Stimulated activated naive CD8-positive, alpha-beta T cell treated with anti-CD3 and anti-CD28 coated beads, Interleukin-15, Interleukin-2, amounts not matched to agents 100 ng/mL and 50 ng/mL, for 24 hours (primary cell): ENCODE data around the gene EYA2.

ENCODE experiments used
- H3K27ac Mint-ChIP-seq: one replicate; pipeline ENCODE4 v1.8.0; 2021; ENCODE audit warnings: mild to moderate bottlenecking, mixed read lengths
- H3K27me3 Mint-ChIP-seq: one replicate; pipeline ENCODE4 v1.8.0; 2021; ENCODE audit warnings: mixed read lengths
- H3K36me3 Mint-ChIP-seq: one replicate; pipeline ENCODE4 v1.8.0; 2021; ENCODE audit warnings: low read depth, mixed read lengths
- H3K4me1 Mint-ChIP-seq: one replicate; pipeline ENCODE4 v1.8.0; 2021; ENCODE audit warnings: low read depth, mixed read lengths
- H3K4me3 Mint-ChIP-seq: one replicate; pipeline ENCODE4 v1.8.0; 2021; ENCODE audit warnings: mild to moderate bottlenecking, mixed read lengths
- H3K9me3 Mint-ChIP-seq: one replicate; pipeline ENCODE4 v1.8.0; 2021; ENCODE audit warnings: mixed read lengths

Gene EYA2

DNA sequence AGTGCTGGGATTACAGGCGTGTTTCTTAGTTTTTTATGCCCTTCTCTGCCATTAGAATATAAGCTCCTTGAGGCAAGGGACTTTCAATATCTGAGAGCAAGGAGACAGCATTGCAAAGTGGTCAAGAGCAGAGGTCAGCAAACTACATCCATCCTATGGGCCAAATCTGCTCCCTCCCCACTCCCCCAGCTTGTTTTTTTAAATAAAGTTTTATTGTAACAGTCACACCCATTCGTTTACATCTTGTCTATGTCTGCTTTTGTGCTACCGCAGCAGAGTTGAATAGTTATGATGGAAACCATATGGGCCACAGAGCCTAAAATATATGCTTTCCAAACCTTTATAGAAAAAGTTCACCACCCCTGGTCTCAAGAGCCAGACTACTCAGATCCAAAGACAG, 227.9 kb downstream of the EYA2 start:
- peaks cover 23% of the 10 kb centered on the region for H3K27me3 Mint-ChIP-seq
- H3K36me3 Mint-ChIP-seq, result no peaks in the 10 kb centered on the region
- H3K4me3 Mint-ChIP-seq, result no peak overlapping the region
- no peaks in the 10 kb centered on the region for H3K9me3 Mint-ChIP-seq
- no peak overlapping the region for H3K27ac Mint-ChIP-seq
- no peaks in the 10 kb centered on the region for H3K4me1 Mint-ChIP-seq

DNA sequence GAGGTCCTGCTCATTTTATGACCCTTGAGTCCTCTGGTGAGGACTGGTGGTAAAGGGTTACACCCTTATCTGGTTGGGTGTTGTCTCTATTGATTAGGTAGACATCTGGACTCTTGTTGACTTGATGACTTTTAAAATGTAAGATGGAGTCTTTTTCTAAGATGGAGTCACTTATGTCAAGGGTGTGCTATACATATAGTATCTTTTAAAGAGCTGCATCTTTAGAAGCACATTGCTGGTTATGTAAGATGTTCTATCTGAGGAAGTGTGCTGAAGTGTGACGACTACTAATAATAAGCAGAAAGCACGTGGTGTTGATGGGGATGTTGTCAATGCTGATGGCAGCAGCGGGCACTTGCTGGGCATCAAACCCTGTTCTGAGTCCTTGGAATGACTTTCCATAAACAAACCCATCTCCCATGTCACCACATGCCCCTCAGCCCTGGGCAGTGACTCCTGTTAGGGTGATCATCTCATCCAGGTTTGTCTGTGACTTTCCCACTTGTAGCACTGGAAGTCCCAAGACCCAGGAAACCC, 229.6 kb downstream of the EYA2 start:
- no peak overlapping the region for H3K27ac Mint-ChIP-seq
- no peak overlapping the region for H3K4me3 Mint-ChIP-seq
- no peaks in the 10 kb centered on the region for H3K9me3 Mint-ChIP-seq
- H3K36me3 Mint-ChIP-seq, result no peaks in the 10 kb centered on the region
- H3K27me3 Mint-ChIP-seq, result peaks cover 24% of the 10 kb centered on the region
- H3K4me1 Mint-ChIP-seq, result no peaks in the 10 kb centered on the region

- Mint-ChIP-seq H3K27me3 (peaks cover 23% of the 10 kb centered on the region), H3K4me3 (no peak overlapping the region), H3K9me3 (no peaks in the 10 kb centered on the region), H3K4me1 (no peaks in the 10 kb centered on the region), H3K36me3 (no peaks in the 10 kb centered on the region), H3K27ac (no peak overlapping the region)
Observed at GRCh38 chr20:47125508-47125757, 230.8 kb downstream of the EYA2 start.

GRCh38 chr20:47125758-47126591, 231.3 kb downstream of the EYA2 start:
- H3K4me1 Mint-ChIP-seq, result no peaks in the 10 kb centered on the region
- no peaks in the 10 kb centered on the region for H3K9me3 Mint-ChIP-seq
- H3K4me3 Mint-ChIP-seq, result no peak overlapping the region
- H3K27ac Mint-ChIP-seq, result no peak overlapping the region
- peaks cover 25% of the 10 kb centered on the region for H3K27me3 Mint-ChIP-seq
- H3K36me3 Mint-ChIP-seq, result no peaks in the 10 kb centered on the region

GRCh38 chr20:47126709-47127108, 232.1 kb downstream of the EYA2 start:
- H3K9me3 Mint-ChIP-seq, result no peaks in the 10 kb centered on the region
- H3K36me3 Mint-ChIP-seq, result no peaks in the 10 kb centered on the region
- peaks cover 26% of the 10 kb centered on the region for H3K27me3 Mint-ChIP-seq
- no peak overlapping the region for H3K4me3 Mint-ChIP-seq
- H3K27ac Mint-ChIP-seq, result no peak overlapping the region
- H3K4me1 Mint-ChIP-seq, result no peaks in the 10 kb centered on the region

DNA sequence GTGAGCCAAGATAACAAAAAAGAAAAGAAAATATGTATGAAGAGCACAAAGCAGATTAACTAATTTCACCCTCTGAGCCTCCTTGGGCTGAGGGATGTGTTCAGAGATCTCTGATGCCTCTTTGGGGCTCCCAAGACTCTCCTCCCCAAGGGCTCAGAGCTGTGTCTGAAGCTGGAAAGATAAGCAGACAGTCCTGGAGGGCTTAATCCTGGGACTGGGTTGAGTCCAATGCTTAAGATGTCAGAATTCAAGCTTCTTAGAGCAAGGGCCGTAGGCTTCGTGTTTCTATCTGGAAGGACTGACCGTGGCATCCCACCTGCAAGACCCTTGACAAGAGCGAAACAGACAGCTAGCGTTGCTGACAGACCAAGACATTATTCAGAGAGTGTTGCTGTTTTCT, 232.9 kb downstream of the EYA2 start:
- no peaks in the 10 kb centered on the region for H3K36me3 Mint-ChIP-seq
- no peak overlapping the region for H3K4me3 Mint-ChIP-seq
- no peaks in the 10 kb centered on the region for H3K9me3 Mint-ChIP-seq
- peaks cover 24% of the 10 kb centered on the region for H3K27me3 Mint-ChIP-seq
- no peak overlapping the region for H3K27ac Mint-ChIP-seq
- no peaks in the 10 kb centered on the region for H3K4me1 Mint-ChIP-seq

DNA sequence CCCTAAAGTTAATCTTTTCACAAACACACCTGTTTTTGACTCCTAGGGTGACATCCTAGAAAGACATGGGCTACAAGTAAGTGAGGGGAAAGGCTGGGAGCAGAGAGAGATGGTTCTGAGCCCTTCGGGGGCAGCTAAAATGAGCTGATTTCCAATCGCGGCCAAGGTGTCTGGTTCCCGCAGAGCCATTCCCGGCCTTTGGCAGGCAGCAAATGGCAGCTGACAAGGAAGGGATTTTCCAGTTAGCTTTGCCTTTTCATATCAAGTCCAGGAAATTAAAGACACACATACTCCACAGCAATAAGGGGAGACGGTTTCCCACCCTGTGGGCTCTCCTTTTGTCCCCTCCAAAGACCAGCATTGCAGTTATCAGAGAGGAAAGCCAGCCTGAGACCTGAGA, 233.4 kb downstream of the EYA2 start:
- H3K27me3 Mint-ChIP-seq, result peaks cover 24% of the 10 kb centered on the region
- no peak overlapping the region for H3K27ac Mint-ChIP-seq
- H3K4me3 Mint-ChIP-seq, result no peak overlapping the region
- H3K36me3 Mint-ChIP-seq, result no peaks in the 10 kb centered on the region
- H3K4me1 Mint-ChIP-seq, result no peaks in the 10 kb centered on the region
- H3K9me3 Mint-ChIP-seq, result no peaks in the 10 kb centered on the region

GRCh38 chr20:47129306-47129705, 234.7 kb downstream of the EYA2 start:
- Mint-ChIP-seq H3K4me3 (no peak overlapping the region), H3K36me3 (no peaks in the 10 kb centered on the region), H3K4me1 (no peaks in the 10 kb centered on the region), H3K9me3 (no peaks in the 10 kb centered on the region), H3K27me3 (peaks cover 28% of the 10 kb centered on the region), H3K27ac (no peak overlapping the region)

GRCh38 chr20:47133809-47134456, 239.3 kb downstream of the EYA2 start:
- H3K9me3 Mint-ChIP-seq, result no peaks in the 10 kb centered on the region
- H3K4me1 Mint-ChIP-seq, result no peaks in the 10 kb centered on the region
- H3K27ac Mint-ChIP-seq, result no peak overlapping the region
- H3K27me3 Mint-ChIP-seq, result peaks cover 18% of the 10 kb centered on the region
- no peak overlapping the region for H3K4me3 Mint-ChIP-seq
- H3K36me3 Mint-ChIP-seq, result no peaks in the 10 kb centered on the region

- Mint-ChIP-seq H3K4me3 (no peak overlapping the region), H3K9me3 (no peaks in the 10 kb centered on the region), H3K36me3 (no peaks in the 10 kb centered on the region), H3K27ac (no peak overlapping the region), H3K27me3 (peaks cover 13% of the 10 kb centered on the region), H3K4me1 (no peaks in the 10 kb centered on the region)
Observed at GRCh38 chr20:47136782-47137181, 242.1 kb downstream of the EYA2 start.

GRCh38 chr20:47137231-47137870, 242.7 kb downstream of the EYA2 start:
- H3K27me3 Mint-ChIP-seq, result peaks cover 14% of the 10 kb centered on the region
- no peaks in the 10 kb centered on the region for H3K4me1 Mint-ChIP-seq
- no peak overlapping the region for H3K4me3 Mint-ChIP-seq
- no peaks in the 10 kb centered on the region for H3K9me3 Mint-ChIP-seq
- H3K36me3 Mint-ChIP-seq, result no peaks in the 10 kb centered on the region
- H3K27ac Mint-ChIP-seq, result no peak overlapping the region

DNA sequence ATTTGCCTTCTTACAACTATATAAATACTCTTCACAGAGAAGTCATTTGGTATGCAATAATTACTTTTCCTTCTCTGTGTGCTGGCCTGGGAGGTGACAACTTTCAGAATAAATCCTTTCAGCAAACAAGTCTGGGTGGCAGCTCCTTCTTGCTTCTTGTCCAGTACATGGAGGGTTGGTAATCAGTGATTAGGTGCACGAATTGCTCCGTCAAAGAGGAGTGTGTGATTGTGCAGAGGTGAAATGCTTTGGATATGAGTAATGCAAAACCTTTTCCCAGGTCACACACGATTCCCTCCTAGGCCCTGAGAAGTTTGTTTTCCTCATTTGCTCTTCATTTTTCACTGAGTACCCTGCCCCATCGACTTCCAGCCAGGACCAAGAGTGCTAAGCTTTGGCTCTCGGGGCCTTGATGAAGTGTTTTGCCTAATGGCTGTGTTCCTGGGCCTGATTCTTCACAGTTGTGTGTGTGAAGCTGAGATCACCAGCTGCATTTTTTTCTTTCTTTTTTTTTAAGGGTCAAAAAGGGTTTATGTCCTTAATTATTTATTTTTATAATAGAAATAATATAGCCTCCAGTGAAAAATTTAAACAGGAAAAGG, 245.4 kb downstream of the EYA2 start:
- no peak overlapping the region for H3K27ac Mint-ChIP-seq
- H3K36me3 Mint-ChIP-seq, result no peaks in the 10 kb centered on the region
- H3K9me3 Mint-ChIP-seq, result no peaks in the 10 kb centered on the region
- no peak overlapping the region for H3K4me3 Mint-ChIP-seq
- peaks cover 11% of the 10 kb centered on the region for H3K27me3 Mint-ChIP-seq
- no peaks in the 10 kb centered on the region for H3K4me1 Mint-ChIP-seq

DNA sequence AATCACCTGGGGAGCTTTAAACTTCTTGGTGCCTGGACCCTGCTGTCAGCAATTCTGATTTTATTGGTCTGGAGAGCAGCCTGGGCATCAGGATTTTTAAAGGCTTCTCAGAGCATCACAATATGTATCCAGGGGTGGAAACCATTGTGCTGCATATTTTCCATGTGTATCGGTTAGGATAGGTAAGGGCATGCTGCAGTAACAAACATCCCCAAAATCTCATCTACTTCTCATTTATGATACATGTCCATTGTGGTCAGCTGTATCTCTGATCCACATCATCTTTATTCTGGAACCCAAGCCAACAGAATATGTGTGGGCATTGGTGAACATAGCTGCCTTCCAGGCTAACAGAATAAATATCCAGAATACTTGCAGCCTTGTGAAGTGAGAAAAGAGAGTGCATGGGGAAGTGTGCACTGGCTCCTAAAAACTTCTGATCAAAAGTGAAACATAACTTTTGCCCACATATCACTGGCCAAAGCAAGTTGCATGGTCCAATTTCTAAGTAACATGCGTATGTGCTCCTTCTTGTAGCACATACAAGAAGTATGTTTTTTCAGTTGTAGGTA, 246.8 kb downstream of the EYA2 start:
- Mint-ChIP-seq H3K4me3 (no peak overlapping the region), H3K36me3 (no peaks in the 10 kb centered on the region), H3K27ac (no peak overlapping the region), H3K9me3 (no peaks in the 10 kb centered on the region), H3K27me3 (peaks cover 15% of the 10 kb centered on the region), H3K4me1 (no peaks in the 10 kb centered on the region)

DNA sequence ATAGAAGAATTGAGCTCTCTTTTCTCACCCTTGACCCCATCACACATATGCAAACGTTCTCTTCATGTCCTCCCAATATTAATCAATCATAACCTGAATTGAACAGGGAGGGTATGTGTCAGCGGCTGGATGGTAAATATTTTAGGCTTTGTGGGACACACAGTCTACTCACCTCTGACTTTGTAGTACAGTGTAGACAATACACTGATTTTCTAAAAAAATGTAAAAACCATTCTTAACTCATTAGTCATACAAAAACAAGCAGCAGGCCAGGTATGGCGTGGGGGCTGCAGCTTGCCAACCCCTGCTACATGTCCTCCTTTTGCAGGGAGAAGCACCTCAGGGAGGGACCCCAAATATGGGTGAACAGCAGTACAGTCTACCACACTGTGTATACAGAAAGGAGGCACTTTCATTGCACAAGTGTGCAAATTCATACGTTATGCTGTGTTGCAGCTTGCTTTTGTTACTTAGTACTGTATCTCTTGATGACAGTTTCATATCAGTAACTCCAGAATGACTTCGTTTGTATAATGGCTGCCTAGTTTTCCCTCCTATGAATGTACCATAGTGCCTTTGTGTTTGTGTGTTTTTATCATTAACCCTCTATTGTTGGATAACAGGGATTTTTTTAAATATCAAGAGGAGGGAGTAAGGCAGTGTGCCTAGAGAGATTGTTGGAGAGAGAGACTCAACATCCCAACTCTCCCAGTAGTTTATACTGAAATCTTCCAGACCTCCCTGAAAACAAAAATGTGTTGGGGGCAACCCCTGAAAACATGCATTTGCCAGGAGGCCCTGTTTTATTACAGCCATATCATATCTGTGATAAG, 247.5 kb downstream of the EYA2 start:
- Mint-ChIP-seq H3K4me3 (no peak overlapping the region), H3K9me3 (no peaks in the 10 kb centered on the region), H3K27me3 (peaks cover 15% of the 10 kb centered on the region), H3K4me1 (no peaks in the 10 kb centered on the region), H3K36me3 (no peaks in the 10 kb centered on the region), H3K27ac (no peak overlapping the region)
